IPS-18a (cell line): ENCODE results near the gene PPIA.
"Not testable (repeated sequence)": the region's sequence is repeated elsewhere in the genome, so short reads cannot be mapped to it uniquely, and the experiment has no call there.

ENCODE experiments used
- H3K27ac ChIP-seq: one replicate; pipeline ENCODE4 v1.5.1; 2013; ENCODE audit warnings: low read length
- H3K27me3 ChIP-seq: one replicate; pipeline ENCODE4 v1.6.1; 2013; ENCODE audit warnings: mild to moderate bottlenecking, low read length; ENCODE audit not compliant: control insufficient read depth, insufficient read depth
- H3K36me3 ChIP-seq: one replicate; pipeline ENCODE4 v1.6.1; 2013; ENCODE audit warnings: low read depth, low read length; ENCODE audit not compliant: control insufficient read depth
- H3K4me1 ChIP-seq: one replicate; pipeline ENCODE4 v1.6.1; 2013; ENCODE audit warnings: low read depth, low read length; ENCODE audit not compliant: control insufficient read depth
- H3K4me3 ChIP-seq: one replicate; pipeline ENCODE4 v1.5.1; 2013; ENCODE audit warnings: low read length
- H3K9ac ChIP-seq: one replicate; pipeline ENCODE4 v1.6.1; 2013; ENCODE audit warnings: mild to moderate bottlenecking, low read length, moderate library complexity
- H3K9me3 ChIP-seq: one replicate; pipeline ENCODE4 v1.6.1; 2013; ENCODE audit warnings: low read depth, low read length; ENCODE audit not compliant: control insufficient read depth

The PPIA gene

DNA sequence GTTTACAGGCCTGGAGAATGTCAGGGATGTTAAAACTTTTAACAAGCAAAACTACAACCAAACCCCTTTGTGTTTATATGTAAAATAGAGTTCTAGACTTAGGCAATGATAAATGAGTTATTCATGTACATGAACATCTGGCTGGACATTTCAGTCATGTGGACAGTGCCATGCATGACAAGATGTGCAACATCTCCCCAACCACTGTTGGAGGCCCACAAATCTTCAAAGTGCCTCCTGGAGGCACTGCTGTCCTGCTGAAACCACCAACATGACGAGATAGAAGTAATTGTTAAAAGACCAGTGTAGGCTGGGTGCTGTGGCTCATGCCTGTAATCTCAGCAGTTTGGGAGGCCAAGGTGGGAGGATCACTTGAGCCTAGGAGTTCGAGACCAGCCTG, 18.4 kb downstream of the PPIA start:
- Histone ChIP-seq H3K27me3 (no peaks in the 10 kb centered on the region), H3K36me3 (no peaks in the 10 kb centered on the region), H3K4me1 (no peaks in the 10 kb centered on the region), H3K9ac (no peak overlapping the region), H3K9me3 (no peaks in the 10 kb centered on the region), H3K27ac (no peak overlapping the region), H3K4me3 (no peak overlapping the region)

DNA sequence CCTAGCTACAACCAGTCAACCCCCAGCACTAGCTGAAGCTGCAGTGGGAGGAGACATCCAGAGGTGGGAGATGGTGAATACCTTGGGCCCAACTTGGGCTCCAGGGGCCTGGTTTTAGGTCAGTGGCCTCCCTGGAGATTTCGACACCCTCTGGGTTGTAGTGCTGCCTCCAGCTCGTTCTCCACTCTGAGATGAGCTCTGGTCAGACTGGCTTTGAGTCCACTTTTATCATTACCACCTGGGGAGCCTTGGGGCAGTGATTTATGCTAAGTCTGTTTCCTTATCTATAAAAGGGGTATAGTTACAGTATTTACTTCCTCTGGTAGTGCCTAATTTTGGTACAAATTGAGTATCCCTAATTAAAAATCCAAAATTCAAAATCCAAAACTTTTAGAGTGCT, 22.8 kb downstream of the PPIA start:
- Histone ChIP-seq H3K9ac (no peak overlapping the region), H3K9me3 (no peaks in the 10 kb centered on the region), H3K36me3 (no peaks in the 10 kb centered on the region), H3K27me3 (no peaks in the 10 kb centered on the region), H3K4me3 (no peak overlapping the region), H3K27ac (no peak overlapping the region), H3K4me1 (no peaks in the 10 kb centered on the region)

DNA sequence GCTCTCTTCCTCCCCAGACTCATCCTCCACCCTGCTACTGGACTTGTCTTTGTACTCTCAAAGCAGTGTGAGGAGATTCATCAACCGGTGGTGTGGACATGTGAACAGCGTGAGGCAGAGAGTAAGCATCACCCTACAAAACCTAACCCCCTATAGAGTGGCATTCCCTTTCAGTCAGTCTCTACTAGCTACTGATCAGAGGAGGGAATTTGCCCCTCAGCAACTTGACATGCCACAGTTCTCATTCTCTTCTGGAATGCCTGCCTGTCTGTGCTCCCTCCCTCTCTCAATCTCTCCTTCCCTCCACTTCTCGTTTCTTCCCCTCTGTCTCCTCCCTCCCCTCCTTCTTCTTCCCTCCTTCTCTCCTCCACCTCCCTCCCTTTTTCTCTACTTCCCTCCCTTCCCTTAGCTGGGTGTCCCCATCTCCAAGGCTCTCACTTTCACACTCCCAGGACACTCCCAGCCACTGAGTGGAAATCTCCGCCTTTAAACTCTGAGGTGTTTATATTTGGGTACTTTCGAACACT, 26.8 kb downstream of the PPIA start:
- no peaks in the 10 kb centered on the region for H3K4me1 ChIP-seq
- no peak overlapping the region for H3K27ac ChIP-seq
- no peak overlapping the region for H3K4me3 ChIP-seq
- no peak overlapping the region for H3K9ac ChIP-seq
- H3K27me3 ChIP-seq, result no peaks in the 10 kb centered on the region
- H3K9me3 ChIP-seq, result no peaks in the 10 kb centered on the region
- peaks cover 16% of the 10 kb centered on the region for H3K36me3 ChIP-seq

DNA sequence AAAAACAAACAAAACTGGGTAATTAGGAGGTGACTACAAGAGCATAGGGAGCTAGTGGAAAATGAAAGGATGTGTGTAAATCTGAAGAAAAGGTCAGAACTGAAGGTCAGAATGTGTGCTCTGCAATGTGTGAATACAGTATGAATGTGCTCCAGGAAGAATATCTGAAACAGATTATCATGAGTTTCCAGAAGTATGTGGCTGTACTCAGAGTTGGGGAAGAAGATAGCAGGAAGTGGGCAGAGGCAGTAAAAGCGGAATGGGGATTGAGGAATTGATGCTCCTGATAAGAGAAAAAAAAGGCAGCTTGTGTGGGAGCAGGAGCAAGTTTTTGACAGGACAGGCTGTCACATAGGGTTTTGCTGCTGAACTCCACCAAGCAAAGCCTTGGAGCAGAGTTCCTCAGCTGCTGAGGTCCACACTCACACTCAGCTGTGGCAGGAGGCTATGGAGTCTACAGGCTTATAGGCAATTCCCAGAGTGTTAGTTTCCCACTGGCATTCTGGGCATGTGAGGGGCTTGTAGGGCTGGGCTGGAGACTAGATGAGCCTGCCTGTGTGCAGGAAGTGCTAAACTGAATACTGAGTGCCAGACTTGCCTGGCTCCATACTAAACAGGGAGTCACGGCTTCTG, 28.5 kb downstream of the PPIA start:
- Histone ChIP-seq H3K9ac (no peak overlapping the region), H3K4me1 (no peaks in the 10 kb centered on the region), H3K4me3 (no peak overlapping the region), H3K36me3 (peaks cover 32% of the 10 kb centered on the region), H3K27ac (no peak overlapping the region), H3K27me3 (no peaks in the 10 kb centered on the region), H3K9me3 (no peaks in the 10 kb centered on the region)

DNA sequence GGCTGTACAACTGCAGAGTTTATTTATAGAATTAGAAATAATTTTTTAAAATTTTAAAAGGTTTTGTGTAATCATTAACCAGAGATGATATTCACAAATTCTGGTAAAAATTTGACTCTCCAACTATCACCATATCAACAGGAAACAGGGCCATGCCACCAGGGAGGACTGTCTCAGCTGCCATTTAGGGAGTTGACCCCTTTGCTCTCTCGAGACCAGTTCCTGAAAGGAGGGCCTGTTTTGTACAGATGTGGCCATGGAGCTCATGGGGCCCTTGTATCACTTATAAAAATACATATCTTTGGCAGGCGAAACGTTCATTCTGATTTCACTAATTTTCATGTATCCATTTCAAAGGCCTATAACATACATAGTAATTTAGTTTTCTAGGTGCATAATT, 31.1 kb downstream of the PPIA start:
- H3K36me3 ChIP-seq, result peaks cover 49% of the 10 kb centered on the region

DNA sequence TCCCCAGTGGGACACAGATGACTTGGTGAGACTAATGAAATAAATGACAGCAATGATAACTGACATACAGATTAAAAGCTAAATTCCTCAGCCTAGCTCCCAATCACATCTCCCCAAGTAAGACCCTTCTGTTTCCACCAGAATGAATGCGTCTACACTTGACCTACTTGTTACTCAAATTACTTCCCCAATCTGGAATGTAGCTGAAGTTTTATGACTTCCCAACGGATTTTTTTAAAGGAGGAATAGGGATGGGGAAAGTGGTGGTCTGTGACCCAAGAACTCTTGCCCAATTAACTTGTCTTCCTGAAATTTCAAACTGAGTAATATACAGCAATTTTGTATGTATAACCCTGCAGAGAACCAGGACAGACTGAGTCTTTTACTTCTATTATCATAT, 42.3 kb downstream of the PPIA start:
- H3K27me3 ChIP-seq, result no peaks in the 10 kb centered on the region
- no peak overlapping the region for H3K9ac ChIP-seq
- peaks cover 52% of the 10 kb centered on the region for H3K36me3 ChIP-seq
- H3K27ac ChIP-seq, result no peak overlapping the region
- no peaks in the 10 kb centered on the region for H3K9me3 ChIP-seq
- no peaks in the 10 kb centered on the region for H3K4me1 ChIP-seq
- H3K4me3 ChIP-seq, result no peak overlapping the region

More for the DNA sequence above, 31.1 kb downstream of the PPIA start:
- no peak overlapping the region for H3K9ac ChIP-seq
- no peaks in the 10 kb centered on the region for H3K4me1 ChIP-seq
- H3K27ac ChIP-seq, result no peak overlapping the region
- H3K27me3 ChIP-seq, result no peaks in the 10 kb centered on the region
- no peaks in the 10 kb centered on the region for H3K9me3 ChIP-seq
- no peak overlapping the region for H3K4me3 ChIP-seq

DNA sequence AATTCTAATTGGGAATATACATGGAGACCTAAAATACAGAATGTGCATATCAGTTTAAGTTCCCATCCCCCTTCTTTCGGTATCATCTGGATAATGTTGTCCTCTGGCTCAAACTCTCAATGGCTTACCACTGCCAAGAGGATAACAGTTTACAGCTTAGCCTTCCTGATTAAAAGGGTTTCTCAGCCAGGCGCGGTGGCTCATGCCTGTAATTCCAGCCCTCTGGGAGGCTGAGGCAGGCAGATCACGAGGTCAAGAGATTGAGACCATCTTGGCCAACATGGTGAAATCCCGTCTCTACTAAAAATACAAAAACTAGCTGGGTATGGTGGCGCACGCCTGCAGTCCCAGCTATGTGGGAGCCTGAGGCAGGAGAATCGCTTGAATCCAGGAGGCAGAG, 46.2 kb downstream of the PPIA start:
- not testable (repeated sequence) for H3K9ac ChIP-seq, H3K27ac ChIP-seq, H3K4me1 ChIP-seq, H3K4me3 ChIP-seq, H3K9me3 ChIP-seq, H3K27me3 ChIP-seq
- H3K36me3 ChIP-seq, result peaks cover 33% of the 10 kb centered on the region

DNA sequence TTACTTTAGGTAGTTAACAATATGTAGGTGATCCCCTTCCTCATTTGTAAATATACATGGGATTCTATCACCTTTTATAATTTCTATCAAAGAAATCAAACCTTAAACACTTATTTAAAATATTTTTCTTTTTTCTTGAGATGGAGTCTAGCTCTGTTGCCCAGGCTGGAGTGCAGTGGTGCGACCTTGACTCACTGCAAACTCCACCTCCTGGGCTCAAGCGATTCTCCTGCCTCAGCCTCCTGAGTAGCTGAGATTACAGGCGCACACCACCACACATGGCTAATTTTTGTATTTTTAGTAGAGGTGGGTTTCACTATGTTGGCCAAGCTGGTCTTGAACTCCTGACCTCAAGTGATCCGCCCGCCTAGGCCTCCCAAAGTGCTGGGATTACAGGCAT, 47.0 kb downstream of the PPIA start:
- H3K9ac ChIP-seq, H3K27ac ChIP-seq, H3K9me3 ChIP-seq, H3K4me3 ChIP-seq, H3K4me1 ChIP-seq, H3K27me3 ChIP-seq: not testable (repeated sequence)
- H3K36me3 ChIP-seq, result peaks cover 31% of the 10 kb centered on the region

DNA sequence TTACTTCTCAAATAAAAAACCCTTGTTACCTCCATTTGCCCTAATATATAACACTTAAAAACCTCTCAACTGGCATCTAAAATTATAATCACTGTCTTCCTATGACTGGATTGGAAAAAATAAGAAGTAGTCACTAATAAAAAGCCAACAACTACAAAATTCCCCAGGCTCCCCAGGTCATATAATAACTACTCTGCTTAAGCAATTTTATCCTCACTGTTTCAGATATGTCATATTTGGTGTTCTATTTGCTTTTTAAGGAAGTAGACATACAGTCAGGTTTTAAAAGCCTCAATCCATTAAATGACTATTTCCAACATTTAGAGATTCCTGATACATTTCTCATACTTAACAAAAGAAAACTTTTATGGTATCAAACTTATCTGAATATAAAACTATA, 49.0 kb downstream of the PPIA start:
- Histone ChIP-seq H3K9ac (no peak overlapping the region), H3K9me3 (no peaks in the 10 kb centered on the region), H3K27ac (no peak overlapping the region), H3K4me3 (no peak overlapping the region), H3K27me3 (no peaks in the 10 kb centered on the region), H3K4me1 (no peaks in the 10 kb centered on the region), H3K36me3 (peaks cover 20% of the 10 kb centered on the region)

DNA sequence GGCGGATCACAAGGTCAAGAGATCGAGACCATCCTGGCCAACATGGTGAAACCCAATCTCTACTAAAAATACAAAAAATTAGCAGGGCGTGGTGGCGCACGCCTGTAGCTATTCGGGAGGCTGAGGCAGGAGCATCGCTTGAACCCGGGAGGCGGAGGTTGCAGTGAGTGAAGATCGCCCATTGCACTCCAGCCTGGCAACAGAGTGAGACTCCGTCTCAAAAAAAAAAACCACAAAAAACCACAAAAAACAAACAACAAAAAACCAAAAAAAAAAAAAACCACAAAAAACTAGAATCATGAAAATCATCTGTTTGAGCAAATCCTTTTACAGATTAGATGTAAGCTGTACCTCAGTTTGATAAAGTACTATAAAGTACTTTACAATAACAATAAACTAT, 49.9 kb downstream of the PPIA start:
- not testable (repeated sequence) for H3K9me3 ChIP-seq, H3K9ac ChIP-seq, H3K27me3 ChIP-seq, H3K4me1 ChIP-seq, H3K27ac ChIP-seq
- H3K36me3 ChIP-seq, result peaks cover 11% of the 10 kb centered on the region
- H3K4me3 ChIP-seq, result peak overlapping the region; percentile 97

DNA sequence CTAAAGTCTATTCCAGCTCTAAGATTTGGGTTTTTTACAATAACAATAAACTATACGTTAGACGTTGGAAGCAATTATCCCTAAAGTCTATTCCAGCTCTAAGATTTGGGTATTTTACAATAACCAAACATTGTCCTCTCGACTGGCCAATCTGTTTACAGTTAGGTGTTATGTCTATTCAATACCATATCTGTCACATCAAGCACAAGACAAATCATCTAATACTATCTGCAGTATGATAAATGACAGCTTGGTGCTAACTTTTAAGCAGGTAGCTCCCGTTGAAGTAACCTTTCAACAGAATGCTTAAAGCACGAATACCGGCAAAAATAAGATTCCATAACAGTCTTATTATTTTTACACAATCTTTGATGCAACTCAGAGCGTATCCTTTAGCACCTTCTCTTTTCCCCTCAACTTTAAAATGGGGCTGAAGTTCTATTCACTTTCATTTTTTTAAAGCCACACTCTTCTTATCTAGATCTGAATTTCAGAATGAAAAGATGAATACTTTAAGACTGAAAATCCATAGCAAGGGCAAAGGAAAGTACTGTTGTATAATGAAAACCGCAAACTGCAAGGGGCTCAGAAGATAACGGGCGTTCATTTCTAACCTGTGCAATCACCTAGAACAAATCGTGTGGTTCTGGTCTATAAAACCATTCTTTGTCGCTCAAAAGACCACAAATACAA, 50.5 kb downstream of the PPIA start:
- H3K9me3 ChIP-seq, result no peaks in the 10 kb centered on the region
- peak overlapping the region; percentile 97 for H3K4me3 ChIP-seq
- H3K4me1 ChIP-seq, result no peaks in the 10 kb centered on the region
- peaks cover 7% of the 10 kb centered on the region for H3K36me3 ChIP-seq
- peak overlapping the region; percentile 90 for H3K9ac ChIP-seq
- H3K27me3 ChIP-seq, result no peaks in the 10 kb centered on the region
- H3K27ac ChIP-seq, result peak overlapping the region; percentile 58

DNA sequence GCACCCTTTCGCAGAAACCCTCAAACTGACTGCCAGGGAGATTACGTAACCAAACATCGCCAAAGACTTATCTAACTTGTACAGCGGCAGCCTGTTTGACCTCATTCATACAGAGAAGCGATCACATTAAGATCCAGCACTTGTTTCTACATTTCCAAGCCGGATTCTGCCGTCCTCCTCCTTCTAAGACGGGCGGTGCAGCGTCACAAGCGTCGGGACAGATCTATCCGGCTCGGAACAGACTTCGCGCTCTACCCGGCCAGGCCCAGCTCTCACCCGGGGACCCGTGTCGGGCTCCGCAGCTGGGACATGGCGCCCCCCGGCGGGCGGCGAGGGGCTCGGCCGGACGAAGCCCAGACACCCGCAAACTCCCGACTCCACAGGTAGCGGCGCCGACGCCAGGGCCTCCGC, 51.0 kb downstream of the PPIA start:
- no peaks in the 10 kb centered on the region for H3K4me1 ChIP-seq
- H3K9ac ChIP-seq, result peak overlapping the region; percentile 90
- peaks cover 1% of the 10 kb centered on the region for H3K36me3 ChIP-seq
- peak overlapping the region; percentile 97 for H3K4me3 ChIP-seq
- H3K9me3 ChIP-seq, result no peaks in the 10 kb centered on the region
- H3K27me3 ChIP-seq, result no peaks in the 10 kb centered on the region
- peak overlapping the region; percentile 58 for H3K27ac ChIP-seq
